Measurements from ENCODE around the gene CMAS.

The CMAS gene

GRCh38 chr12:22103418-22103817, 57.4 kb downstream of the CMAS start:
- Histone ChIP-seq H4K91ac (ENCODE audit: low read depth, low read length) (no peak overlapping the region), H3K27ac (ENCODE audit: low read depth, low read length) (no peak overlapping the region), H2AK5ac (ENCODE audit: low read length) (no peak overlapping the region), H3K27me3 (ENCODE audit: insufficient read depth, low read length) (no peaks in the 10 kb centered on the region), H3K4me2 (ENCODE audit: low read length) (no peak overlapping the region), H3K79me2 (ENCODE audit: control insufficient read depth, insufficient read depth, low read length, poor library complexity) (no peaks in the 10 kb centered on the region), H3K14ac (ENCODE audit: low read length) (no peak overlapping the region), H2AFZ (ENCODE audit: insufficient read depth, low read length, poor library complexity) (no peak overlapping the region), H2BK120ac (ENCODE audit: insufficient read depth, low read length, poor library complexity) (no peak overlapping the region), H3K9ac (ENCODE audit: low read length) (peak overlapping the region; percentile 50), H4K8ac (ENCODE audit: low read depth, low read length) (no peak overlapping the region), H3K4ac (ENCODE audit: low read depth, low read length) (no peak overlapping the region), H3K18ac (ENCODE audit: low read length) (no peak overlapping the region), H3K4me3 (ENCODE audit: low read depth, low read length) (no peak overlapping the region), H3K23ac (ENCODE audit: low read length) (no peak overlapping the region), H2BK5ac (ENCODE audit: low read depth, low read length, poor library complexity) (no peak overlapping the region), H3K36me3 (ENCODE audit: control insufficient read depth in 1 of 2, insufficient read depth in 2 of 2, low read length in 2 of 2) (no peaks in the 10 kb centered on the region), H2BK12ac (ENCODE audit: low read length) (no peak overlapping the region), H3K9me3 (ENCODE audit: insufficient read depth, low read depth, low read length) (no peaks in the 10 kb centered on the region), H3K4me1 (ENCODE audit: control insufficient read depth in 1 of 2, insufficient read depth in 2 of 2, low read length in 2 of 2) (peaks cover 0 to 3% of the 10 kb centered on the region in 2 experiments), H3K79me1 (ENCODE audit: low read length) (no peaks in the 10 kb centered on the region), H4K12ac (ENCODE audit: low read depth, low read length) (no peak overlapping the region)
- WGBS (ENCODE audit: extremely low coverage, insufficient coverage, insufficient read length): no CpG with 5 or more reads among the region's 2 CpGs
- no peak for DNase-seq

GRCh38 chr12:22105542-22105941, 59.5 kb downstream of the CMAS start:
- no peak overlapping the region for H3K4me3 ChIP-seq (ENCODE audit: low read depth, low read length)
- H3K14ac ChIP-seq (ENCODE audit: low read length): no peak overlapping the region
- H3K9me3 ChIP-seq (ENCODE audit: insufficient read depth, low read depth, low read length): no peaks in the 10 kb centered on the region
- no peak overlapping the region for H2BK120ac ChIP-seq (ENCODE audit: insufficient read depth, low read length, poor library complexity)
- H3K36me3 ChIP-seq (ENCODE audit: control insufficient read depth in 1 of 2, insufficient read depth in 2 of 2, low read length in 2 of 2): no peaks in the 10 kb centered on the region
- H3K23ac ChIP-seq (ENCODE audit: low read length): no peak overlapping the region
- H3K4me1 ChIP-seq (ENCODE audit: control insufficient read depth in 1 of 2, insufficient read depth in 2 of 2, low read length in 2 of 2): peaks cover 0 to 3% of the 10 kb centered on the region in 2 experiments
- no peaks in the 10 kb centered on the region for H3K79me1 ChIP-seq (ENCODE audit: low read length)
- H2BK12ac ChIP-seq (ENCODE audit: low read length): no peak overlapping the region
- H3K4me2 ChIP-seq (ENCODE audit: low read length): no peak overlapping the region
- H3K27me3 ChIP-seq (ENCODE audit: insufficient read depth, low read length): no peaks in the 10 kb centered on the region
- no peak overlapping the region for H2AK5ac ChIP-seq (ENCODE audit: low read length)
- no peak overlapping the region for H3K27ac ChIP-seq (ENCODE audit: low read depth, low read length)
- no peak overlapping the region for H4K91ac ChIP-seq (ENCODE audit: low read depth, low read length)
- H2AFZ ChIP-seq (ENCODE audit: insufficient read depth, low read length, poor library complexity): no peak overlapping the region
- H3K79me2 ChIP-seq (ENCODE audit: control insufficient read depth, insufficient read depth, low read length, poor library complexity): no peaks in the 10 kb centered on the region
- H3K9ac ChIP-seq (ENCODE audit: low read length): no peak overlapping the region
- no peak overlapping the region for H3K18ac ChIP-seq (ENCODE audit: low read length)
- no peak overlapping the region for H3K4ac ChIP-seq (ENCODE audit: low read depth, low read length)
- DNase-seq: no peak
- no peak overlapping the region for H4K8ac ChIP-seq (ENCODE audit: low read depth, low read length)
- no peak overlapping the region for H4K12ac ChIP-seq (ENCODE audit: low read depth, low read length)
- no peak overlapping the region for H2BK5ac ChIP-seq (ENCODE audit: low read depth, low read length, poor library complexity)

DNA sequence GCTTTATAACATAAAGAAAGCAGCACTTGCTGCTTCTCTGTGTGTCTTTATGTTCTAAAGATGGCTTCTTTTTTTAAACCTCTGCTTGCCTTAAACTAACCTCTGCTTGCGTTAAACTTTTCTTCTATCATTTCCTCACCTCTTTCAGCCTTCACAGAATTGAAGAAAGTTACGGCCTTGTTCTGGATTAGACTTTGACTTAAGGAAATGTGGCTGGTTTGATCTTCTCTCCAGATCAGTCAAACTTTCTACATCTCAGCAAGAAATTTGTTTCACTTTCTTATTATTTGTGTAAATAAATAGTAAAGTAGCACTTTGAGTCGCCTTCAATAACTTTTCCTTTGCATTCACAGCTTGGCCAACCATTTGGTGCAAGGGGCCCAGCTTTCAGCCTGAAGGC, 64.2 kb downstream of the CMAS start:
- Histone ChIP-seq H3K4me1 (ENCODE audit: control insufficient read depth in 1 of 2, insufficient read depth in 2 of 2, low read length in 2 of 2) (no peaks in the 10 kb centered on the region), H2AFZ (ENCODE audit: insufficient read depth, low read length, poor library complexity) (no peak overlapping the region), H2BK5ac (ENCODE audit: low read depth, low read length, poor library complexity) (no peak overlapping the region), H4K8ac (ENCODE audit: low read depth, low read length) (no peak overlapping the region), H2AK5ac (ENCODE audit: low read length) (no peak overlapping the region), H4K12ac (ENCODE audit: low read depth, low read length) (no peak overlapping the region), H2BK120ac (ENCODE audit: insufficient read depth, low read length, poor library complexity) (no peak overlapping the region), H3K9ac (ENCODE audit: low read length) (no peak overlapping the region), H3K18ac (ENCODE audit: low read length) (no peak overlapping the region), H3K79me2 (ENCODE audit: control insufficient read depth, insufficient read depth, low read length, poor library complexity) (no peaks in the 10 kb centered on the region), H3K36me3 (ENCODE audit: control insufficient read depth in 1 of 2, insufficient read depth in 2 of 2, low read length in 2 of 2) (no peaks in the 10 kb centered on the region), H3K9me3 (ENCODE audit: insufficient read depth, low read depth, low read length) (no peaks in the 10 kb centered on the region), H3K27ac (ENCODE audit: low read depth, low read length) (no peak overlapping the region), H3K79me1 (ENCODE audit: low read length) (no peaks in the 10 kb centered on the region), H3K14ac (ENCODE audit: low read length) (no peak overlapping the region), H3K4ac (ENCODE audit: low read depth, low read length) (no peak overlapping the region), H3K4me2 (ENCODE audit: low read length) (no peak overlapping the region), H3K27me3 (ENCODE audit: insufficient read depth, low read length) (no peaks in the 10 kb centered on the region), H3K4me3 (ENCODE audit: low read depth, low read length) (no peak overlapping the region), H3K23ac (ENCODE audit: low read length) (no peak overlapping the region), H2BK12ac (ENCODE audit: low read length) (no peak overlapping the region), H4K91ac (ENCODE audit: low read depth, low read length) (no peak overlapping the region)
- no peak for DNase-seq
- WGBS (ENCODE audit: extremely low coverage, insufficient coverage, insufficient read length): no CpG with 5 or more reads among the region's 3 CpGs
